Endothelial cell of umbilical vein (primary cell): Measurements from ENCODE around the gene C2CD4B. TPM values are rescaled to one million over a fixed set of nuclear protein-coding genes. Genes with fewer than 3 reads are reported as not detected.
A peak's percentile ranks its signal among the peaks of the same experiment; 100 is the strongest.

Source experiments
- BruUV-seq: library from RNA; stranded (reverse); fragments of 400-500 nt; replicated peaks from 2 replicates; lab custom pipeline; 2021; lab: Mats Ljungman, UMichigan
- CTCF ChIA-PET: fragments of 300-600, 350-600 bp; sonication (Branson Sonifier 250); formaldehyde crosslinking; loops from one replicate; lab custom pipeline; 2021; ENCODE audit warnings: antibody characterized with exemption, inconsistent platforms; lab: Charles Lee
- POLR2A ChIA-PET: fragments of 300-600, 350-600 bp; sonication (Branson Sonifier 250); formaldehyde crosslinking; loops from one replicate; lab custom pipeline; 2021; ENCODE audit warnings: antibody characterized with exemption, inconsistent platforms; lab: Charles Lee
- DNase-seq: peaks from one replicate; pipeline ENCODE4 v3.0.0-alpha.2; 2011; ENCODE audit warnings: low read depth, low spot score
- FAIRE-seq: peaks from 2 replicates; lab custom pipeline; 2011; peaks lifted over from hg19 to GRCh38; lab: Jason Lieb, UNC
- H2AFZ ChIP-seq: 2 replicates; pipeline ENCODE4 v1.6.0; 2012; ENCODE audit warnings: low read depth, low read length, control low read depth, inconsistent platforms
- H3K27ac ChIP-seq: 2 replicates; pipeline ENCODE4 v1.5.1; 2011; ENCODE audit warnings: low read depth, mild to moderate bottlenecking, control low read depth, low read length, moderate library complexity; ENCODE audit not compliant: insufficient read depth
- H3K27me3 ChIP-seq, 2 experiments: 2 replicates each; pipeline versions ENCODE4 v1.6.0 to v1.6.1; 2011; ENCODE audit warnings: low read length in 2 of 2, mixed read lengths in 1 of 2; ENCODE audit not compliant: control insufficient read depth in 2 of 2, insufficient read depth in 2 of 2
- H3K36me3 ChIP-seq, 2 experiments: 2 replicates in 1 of 2; 3 replicates in 1 of 2; pipeline ENCODE4 v1.5.1; 2011; ENCODE audit warnings: low read length in 2 of 2, mild to moderate bottlenecking in 1 of 2, moderate library complexity in 1 of 2; ENCODE audit not compliant: control insufficient read depth in 2 of 2, insufficient read depth in 2 of 2; ENCODE audit errors: extremely low read depth in 1 of 2
- H3K4me1 ChIP-seq: 3 replicates; pipeline ENCODE4 v1.5.1; 2011; ENCODE audit warnings: mild to moderate bottlenecking, low read length; ENCODE audit not compliant: control insufficient read depth, insufficient read depth; ENCODE audit errors: extremely low read depth
- H3K4me2 ChIP-seq: 2 replicates; pipeline ENCODE4 v1.6.1; 2011; ENCODE audit warnings: low read length, control low read depth, mixed read lengths; ENCODE audit not compliant: insufficient read depth
- H3K4me3 ChIP-seq, 3 experiments: fragments of 200-600 bp in 1 of 3; sonication (generic), shearing (Covaris generic) in 1 of 3; replicated peaks in 1 of 3; 2 replicates each; pipeline ENCODE4 v1.5.1; 2011 to 2016; ENCODE audit warnings: control low read depth in 3 of 3, low read length in 3 of 3, mild to moderate bottlenecking in 2 of 3, inconsistent platforms in 1 of 3, low read depth in 1 of 3, moderate library complexity in 1 of 3; ENCODE audit not compliant: insufficient read depth in 1 of 3
- H3K79me2 ChIP-seq: 2 replicates; pipeline ENCODE4 v1.6.0; 2012; ENCODE audit warnings: low read length, inconsistent platforms; ENCODE audit not compliant: control insufficient read depth, insufficient read depth
- H3K9ac ChIP-seq: replicated peaks from 2 replicates; pipeline ENCODE3; 2011; ENCODE audit warnings: low read length, control low read depth; ENCODE audit not compliant: insufficient read depth; ENCODE audit errors: extremely low read depth
- H3K9me1 ChIP-seq: replicated peaks from 3 replicates; pipeline ENCODE4 v1.6.0; 2011; ENCODE audit warnings: mild to moderate bottlenecking, low read length; ENCODE audit not compliant: control insufficient read depth, insufficient read depth; ENCODE audit errors: extremely low read depth
- H3K9me3 ChIP-seq: replicated peaks from 2 replicates; pipeline ENCODE4 v1.5.1; 2012; ENCODE audit warnings: low read length, inconsistent platforms; ENCODE audit not compliant: control insufficient read depth, insufficient read depth
- H4K20me1 ChIP-seq: replicated peaks from 2 replicates; pipeline ENCODE3; 2011; ENCODE audit warnings: mild to moderate bottlenecking, low read length; ENCODE audit not compliant: control insufficient read depth, insufficient read depth; ENCODE audit errors: extremely low read depth
- CTCF ChIP-seq, 2 donors: IDR thresholded peaks; 1 replicate in 1 of 2; 2 replicates in 1 of 2; pipeline ENCODE4 v1.5.1; 2011; ENCODE audit warnings: low read length in 2 of 2, mild to moderate bottlenecking in 2 of 2, moderate library complexity in 2 of 2, control low read depth in 1 of 2, inconsistent platforms in 1 of 2, low read depth in 1 of 2; ENCODE audit not compliant: insufficient read depth in 1 of 2; ENCODE audit errors: extremely low read depth in 1 of 2
- GATA2 ChIP-seq: IDR thresholded peaks from 2 replicates; pipeline ENCODE4 v1.7.0; 2011; ENCODE audit warnings: low read depth, mild to moderate bottlenecking, moderate library complexity, mixed read lengths, low read length; ENCODE audit not compliant: insufficient read length, insufficient read depth
- POLR2AphosphoS5 ChIP-seq: IDR thresholded peaks from 2 replicates; pipeline ENCODE4 v1.6.1; 2012; ENCODE audit warnings: low read depth, mild to moderate bottlenecking, control low read depth, low read length, moderate library complexity; ENCODE audit not compliant: insufficient read depth
- dilution Hi-C: fragments of 300-500 bp; cut with MboI; formaldehyde crosslinking; loops from one replicate; pipeline ENCODE4 v1.15.0; 2019; ENCODE audit warnings: low sequenced_read_pairs; ENCODE audit not compliant: extremely low pct_ligation_motif_present
- intact Hi-C: fragments of 100-400 bp; cut with micrococcal nuclease; formaldehyde crosslinking; loops from one replicate; pipeline ENCODE4 v1.10.0; 2022
- polyA plus RNA-seq, 4 experiments: library from polyadenylated mRNA; depleted of rRNA in 3 of 4; stranded (reverse) in 3 of 4; unstranded in 1 of 4; fragments of >200 nt; gene quantifications; 2 replicates each; pipeline versions ENCODE4 v1.2.1 to v1.2.3, GENCODE V29; 2011 to 2012; ENCODE audit warnings: missing spikeins in 1 of 4
- total RNA-seq: library from RNA; stranded (reverse); gene quantifications from 2 replicates; pipeline ENCODE4 v1.2.3, GENCODE V29; 2021

Gene C2CD4B
- total and polyA plus RNA-seq, 2 donors (not counting 3 experiments of a cell fraction or from before 2014, with no cell fraction given) = 28.4 to 31.7 TPM

GRCh38 chr15:62135532-62136134 lies 29.5 kb downstream of the C2CD4B start:
- Histone ChIP-seq H3K9me1 (no peaks in the 10 kb centered on the region), H3K27ac (peak overlapping the region; percentile 31), H3K9me3 (no peaks in the 10 kb centered on the region), H3K4me1 (peaks cover 34% of the 10 kb centered on the region), H2AFZ (peak overlapping the region; percentile 85), H3K36me3 (no peaks in the 10 kb centered on the region), H3K4me3 (peak overlapping the region in 1 of 3 experiments; percentile 12), H3K79me2 (no peaks in the 10 kb centered on the region), H4K20me1 (no peaks in the 10 kb centered on the region), H3K27me3 (no peaks in the 10 kb centered on the region), H3K9ac (no peak overlapping the region), H3K4me2 (peak overlapping the region; percentile 48)
- intact Hi-C loops (loop anchor here (1.0 kb wide), 2 partner anchors 10 to 38 kb away; no protein-coding TSS in a partner anchor), dilution Hi-C loops (no loop called here)
- DNase-seq (peak; percentile 94), FAIRE-seq (peak; percentile 82)
- CTCF ChIA-PET = interaction anchor here (1.2 to 2.9 kb wide), 3 partner anchors 10 to 119 kb away, joined by 3 to 11 read pairs (median 5); no protein-coding TSS in a partner anchor
- POLR2A ChIA-PET = no interaction called here
- no TSS peak for BruUV-seq
- no peak for TF ChIP-seq CTCF (IDR thresholded peaks at IDR 0.05; ENCODE audit: extremely low read depth in 1 of 2, insufficient read depth in 1 of 2, low read depth in 1 of 2, low read length in 2 of 2)
- TF ChIP-seq GATA2 = peak; percentile 80
- peak; percentile 47 for TF ChIP-seq POLR2AphosphoS5

GRCh38 chr15:62133141-62133540 lies 31.9 kb downstream of the C2CD4B start:
- Histone ChIP-seq H3K4me3 (no peak overlapping the region), H3K27me3 (no peaks in the 10 kb centered on the region), H3K4me1 (peaks cover 28% of the 10 kb centered on the region), H3K79me2 (no peaks in the 10 kb centered on the region), H3K4me2 (no peak overlapping the region), H4K20me1 (no peaks in the 10 kb centered on the region), H3K27ac (no peak overlapping the region), H3K9ac (no peak overlapping the region), H3K9me3 (no peaks in the 10 kb centered on the region), H2AFZ (no peak overlapping the region), H3K36me3 (no peaks in the 10 kb centered on the region), H3K9me1 (no peaks in the 10 kb centered on the region)
- intact Hi-C loops (no loop called here), dilution Hi-C loops (no loop called here)
- DNase-seq (no peak), FAIRE-seq (no peak)
- no peak for TF ChIP-seq POLR2AphosphoS5
- CTCF ChIA-PET = no interaction called here
- BruUV-seq = no TSS peak
- POLR2A ChIA-PET = no interaction called here
